Mucosa of stomach (tissue), 1 donor: Measurements from ENCODE around the gene KIAA0930.

Experiments
- H3K27me3 ChIP-seq: one replicate; pipeline ENCODE4 v1.7.0; 2013; ENCODE audit warnings: mild to moderate bottlenecking, low read length; ENCODE audit not compliant: control insufficient read depth, insufficient read depth
- H3K36me3 ChIP-seq: one replicate; pipeline ENCODE4 v1.7.0; 2013; ENCODE audit warnings: low read length; ENCODE audit not compliant: control insufficient read depth, insufficient read depth
- H3K4me1 ChIP-seq: one replicate; pipeline ENCODE4 v1.7.0; 2013; ENCODE audit warnings: mild to moderate bottlenecking, low read length; ENCODE audit not compliant: control insufficient read depth, insufficient read depth
- H3K4me3 ChIP-seq: one replicate; pipeline ENCODE4 v1.7.0; 2013; ENCODE audit warnings: low read length
- H3K9ac ChIP-seq: one replicate; pipeline ENCODE4 v1.7.0; 2013; ENCODE audit warnings: mild to moderate bottlenecking, low read length, moderate library complexity
- H3K9me3 ChIP-seq: one replicate; pipeline ENCODE4 v1.7.0; 2013; ENCODE audit warnings: mild to moderate bottlenecking, low read length, moderate library complexity; ENCODE audit not compliant: control insufficient read depth
- donor health status: Pancreatic carcinoma.

Gene KIAA0930

DNA sequence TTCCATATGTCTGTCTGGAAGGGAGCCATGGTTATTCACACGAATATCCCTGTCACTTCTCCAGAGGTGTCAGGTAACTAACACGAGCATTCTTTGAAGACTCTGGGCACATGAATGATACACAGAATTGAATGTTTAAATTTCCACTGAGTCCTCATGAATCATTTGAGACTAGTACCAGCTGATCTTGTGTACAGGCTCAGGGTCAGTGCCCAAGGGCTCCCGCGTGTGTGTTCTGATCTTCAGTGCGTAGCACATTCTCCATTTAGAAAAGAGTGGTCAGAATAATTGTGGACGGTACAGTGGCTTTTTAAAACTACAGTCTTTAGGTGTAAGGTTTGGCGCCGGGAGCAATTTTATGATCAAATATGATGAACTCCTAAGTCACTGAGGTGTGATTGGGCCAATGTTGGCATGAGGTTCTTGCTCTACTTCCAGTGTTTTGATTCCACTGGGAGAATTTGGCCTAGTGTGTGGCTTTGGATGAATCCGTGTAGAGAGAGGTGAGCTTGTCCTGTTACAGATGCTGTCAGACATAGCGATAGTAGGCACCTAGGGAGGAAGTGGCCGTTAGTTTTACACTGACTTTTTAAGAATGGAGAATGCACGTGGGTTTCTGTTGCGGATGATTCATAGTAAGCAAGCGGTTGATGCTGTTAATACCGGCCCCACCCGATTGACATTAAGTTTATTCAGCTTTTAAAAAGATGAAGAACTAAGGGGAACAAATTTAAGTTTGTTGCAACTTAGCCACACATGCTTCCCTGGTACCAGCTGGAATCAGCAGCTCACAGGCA lies 54.8 kb downstream of the KIAA0930 start:
- H3K4me3 ChIP-seq = no peak overlapping the region
- H3K36me3 ChIP-seq = no peaks in the 10 kb centered on the region
- H3K4me1 ChIP-seq = no peaks in the 10 kb centered on the region
- H3K27me3 ChIP-seq = no peaks in the 10 kb centered on the region
- no peaks in the 10 kb centered on the region for H3K9me3 ChIP-seq
- H3K9ac ChIP-seq = no peak overlapping the region

- H3K4me3 ChIP-seq = no peak overlapping the region
- H3K4me1 ChIP-seq = no peaks in the 10 kb centered on the region
- H3K9ac ChIP-seq = no peak overlapping the region
- H3K27me3 ChIP-seq = no peaks in the 10 kb centered on the region
- no peaks in the 10 kb centered on the region for H3K36me3 ChIP-seq
- no peaks in the 10 kb centered on the region for H3K9me3 ChIP-seq
Measured at GRCh38 chr22:45183974-45184373, 56.7 kb downstream of the KIAA0930 start.

GRCh38 chr22:45181766-45182165 lies 58.9 kb downstream of the KIAA0930 start:
- Histone ChIP-seq H3K9me3 (no peaks in the 10 kb centered on the region), H3K36me3 (no peaks in the 10 kb centered on the region), H3K27me3 (no peaks in the 10 kb centered on the region), H3K4me3 (no peak overlapping the region), H3K9ac (no peak overlapping the region), H3K4me1 (no peaks in the 10 kb centered on the region)

GRCh38 chr22:45181240-45181639 lies 59.5 kb downstream of the KIAA0930 start:
- no peaks in the 10 kb centered on the region for H3K27me3 ChIP-seq
- no peaks in the 10 kb centered on the region for H3K4me1 ChIP-seq
- no peak overlapping the region for H3K4me3 ChIP-seq
- H3K36me3 ChIP-seq = no peaks in the 10 kb centered on the region
- H3K9ac ChIP-seq = no peak overlapping the region
- H3K9me3 ChIP-seq = no peaks in the 10 kb centered on the region

- Histone ChIP-seq H3K9me3 (no peaks in the 10 kb centered on the region), H3K27me3 (no peaks in the 10 kb centered on the region), H3K4me1 (no peaks in the 10 kb centered on the region), H3K9ac (no peak overlapping the region), H3K4me3 (no peak overlapping the region), H3K36me3 (no peaks in the 10 kb centered on the region)
Measured at GRCh38 chr22:45180146-45180679, 60.5 kb downstream of the KIAA0930 start.

DNA sequence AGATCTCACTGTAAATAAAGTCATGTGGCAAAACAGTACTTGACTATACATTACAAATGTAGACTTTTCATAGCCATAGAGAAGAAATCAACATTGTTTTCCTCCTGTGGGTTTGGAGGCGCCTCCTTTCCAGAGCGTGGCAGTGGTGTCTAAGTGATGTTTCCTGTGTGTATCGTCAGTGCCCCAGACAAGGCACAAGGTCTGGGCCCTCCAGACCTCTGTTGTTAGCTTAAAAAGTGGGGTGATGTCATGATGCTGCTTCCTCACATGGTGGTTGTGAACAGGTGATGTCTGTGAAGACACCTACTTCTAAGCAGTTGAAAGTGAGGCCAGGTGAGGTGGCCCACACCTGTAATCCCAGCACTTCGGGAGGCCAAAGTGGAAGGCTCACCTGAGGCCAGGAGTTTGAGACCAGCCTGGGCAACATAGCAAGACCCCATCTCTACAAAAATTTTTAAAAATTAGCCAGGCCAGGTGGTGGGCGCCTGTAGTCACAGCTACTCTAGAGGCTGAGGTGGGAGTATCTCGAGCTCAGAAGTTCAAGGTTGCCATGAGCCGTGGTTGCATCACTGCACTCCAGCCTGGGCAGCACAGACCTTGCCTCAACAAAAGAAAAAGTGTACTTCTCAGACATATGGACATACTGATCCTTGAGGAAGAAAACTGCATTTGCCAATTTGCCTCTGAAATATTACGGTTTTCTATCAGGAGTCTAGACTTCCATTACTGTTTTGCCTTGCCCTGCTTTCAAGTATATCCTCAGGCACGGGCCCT lies 61.2 kb downstream of the KIAA0930 start:
- Histone ChIP-seq H3K9ac (no peak overlapping the region), H3K36me3 (no peaks in the 10 kb centered on the region), H3K27me3 (no peaks in the 10 kb centered on the region), H3K4me3 (no peak overlapping the region), H3K4me1 (no peaks in the 10 kb centered on the region), H3K9me3 (no peaks in the 10 kb centered on the region)

GRCh38 chr22:45172881-45173585 lies 67.7 kb downstream of the KIAA0930 start:
- Histone ChIP-seq H3K36me3 (peaks cover 6% of the 10 kb centered on the region), H3K9ac (no peak overlapping the region), H3K9me3 (no peaks in the 10 kb centered on the region), H3K4me3 (no peak overlapping the region), H3K4me1 (no peaks in the 10 kb centered on the region), H3K27me3 (no peaks in the 10 kb centered on the region)

GRCh38 chr22:45171830-45172229 lies 68.9 kb downstream of the KIAA0930 start:
- no peak overlapping the region for H3K9ac ChIP-seq
- peaks cover 6% of the 10 kb centered on the region for H3K4me1 ChIP-seq
- no peak overlapping the region for H3K4me3 ChIP-seq
- H3K27me3 ChIP-seq = no peaks in the 10 kb centered on the region
- peaks cover 6% of the 10 kb centered on the region for H3K36me3 ChIP-seq
- H3K9me3 ChIP-seq = no peaks in the 10 kb centered on the region

- Histone ChIP-seq H3K9ac (no peak overlapping the region), H3K4me1 (peaks cover 15% of the 10 kb centered on the region), H3K27me3 (no peaks in the 10 kb centered on the region), H3K4me3 (no peak overlapping the region), H3K36me3 (peaks cover 6% of the 10 kb centered on the region), H3K9me3 (no peaks in the 10 kb centered on the region)
Measured at GRCh38 chr22:45169591-45170466, 70.9 kb downstream of the KIAA0930 start.

- Histone ChIP-seq H3K9ac (no peak overlapping the region), H3K27me3 (no peaks in the 10 kb centered on the region), H3K4me3 (no peak overlapping the region), H3K9me3 (no peaks in the 10 kb centered on the region), H3K36me3 (peaks cover 1% of the 10 kb centered on the region), H3K4me1 (peaks cover 16% of the 10 kb centered on the region)
Measured at GRCh38 chr22:45166932-45167331, 73.8 kb downstream of the KIAA0930 start.
